HepG2 (cell line): ENCODE data around the gene CTCF. TPM values are rescaled to one million over a fixed set of nuclear protein-coding genes. Genes with fewer than 3 reads are reported as not detected.

ENCODE experiments used
- ARID5B ChIP-seq: IDR thresholded peaks from 2 replicates; pipeline ENCODE4 v1.4.0; 2020; ENCODE audit warnings: mild to moderate bottlenecking, missing genetic modification reagents
- ATRX ChIP-seq: sonication (generic); formaldehyde crosslinking; IDR thresholded peaks from 2 replicates; pipeline ENCODE4 v1.4.0; 2020; ENCODE audit warnings: missing genetic modification reagents, borderline replicate concordance
- BRD4 ChIP-seq: sonication (generic); formaldehyde crosslinking; IDR thresholded peaks from 2 replicates; pipeline ENCODE4 v1.4.0; 2020; ENCODE audit warnings: missing genetic modification reagents
- CBX1 ChIP-seq: IDR thresholded peaks from one replicate; pipeline ENCODE4 v1.6.1; 2016; ENCODE audit warnings: antibody characterized with exemption, low read depth
- ELF3 ChIP-seq: IDR thresholded peaks from 2 replicates; pipeline ENCODE4 v1.6.1; 2016; ENCODE audit warnings: missing genetic modification reagents, missing compliant biosample characterization
- FLYWCH1 ChIP-seq: sonication (generic); formaldehyde crosslinking; IDR thresholded peaks from 2 replicates; pipeline ENCODE4 v1.8.1; 2023; ENCODE audit warnings: mild to moderate bottlenecking, missing genetic modification reagents
- FOXA1 ChIP-seq, 2 experiments: fragments of 450-650 bp in 1 of 2; sonication (generic) in 1 of 2; formaldehyde crosslinking in 1 of 2; IDR thresholded peaks; 2 replicates each; pipeline versions ENCODE4 v1.4.0 to v1.6.1; 2016 to 2020; ENCODE audit warnings: missing genetic modification reagents in 1 of 2
- HMGXB3 ChIP-seq: sonication (generic); formaldehyde crosslinking; IDR thresholded peaks from 2 replicates; pipeline ENCODE4 v1.4.0; 2020; ENCODE audit warnings: missing genetic modification reagents, borderline replicate concordance
- PHF21A ChIP-seq: sonication (generic); formaldehyde crosslinking; IDR thresholded peaks from 2 replicates; pipeline ENCODE4 v1.5.0; 2020; ENCODE audit warnings: mild to moderate bottlenecking, missing genetic modification reagents
- SYNCRIP ChIP-seq: fragments of 200-400 bp; formaldehyde crosslinking; IDR thresholded peaks from 2 replicates; pipeline ENCODE4 v1.6.1; 2018; ENCODE audit warnings: mild to moderate bottlenecking, low read depth, low read length; ENCODE audit not compliant: insufficient read depth
- ZBTB4 ChIP-seq: sonication (generic); formaldehyde crosslinking; IDR thresholded peaks from 2 replicates; pipeline ENCODE4 v1.4.0; 2020; ENCODE audit warnings: missing genetic modification reagents, mild to moderate bottlenecking, borderline replicate concordance
- ZBTB8A ChIP-seq: sonication (generic); formaldehyde crosslinking; IDR thresholded peaks from 2 replicates; pipeline ENCODE4 v1.4.0; 2020; ENCODE audit warnings: mild to moderate bottlenecking, low read depth, missing genetic modification reagents, borderline replicate concordance
- ZNF432 ChIP-seq: sonication (generic); formaldehyde crosslinking; IDR thresholded peaks from 2 replicates; pipeline ENCODE4 v1.5.0; 2020; ENCODE audit warnings: missing genetic modification reagents, mild to moderate bottlenecking, borderline replicate concordance
- ZNF616 ChIP-seq: sonication (generic); formaldehyde crosslinking; IDR thresholded peaks from 2 replicates; pipeline ENCODE4 v1.5.0; 2020; ENCODE audit warnings: low read depth, mild to moderate bottlenecking, missing genetic modification reagents
- polyA plus RNA-seq, 8 experiments: library from polyadenylated mRNA; depleted of rRNA in 3 of 8; stranded (reverse) in 7 of 8; unstranded in 1 of 8; fragments of >200 nt; fragmentation: Illumina TruSeq in 4 of 8; extraction: Trizol in 4 of 8; gene quantifications; 2 replicates each; pipeline versions ENCODE4 v1.2.1 to v1.2.3, GENCODE V29; 2011 to 2016; ENCODE audit warnings: low read depth in 4 of 8, missing spikeins in 1 of 8, mixed read lengths in 1 of 8; ENCODE audit not compliant: insufficient read depth in 1 of 8
- total RNA-seq, 5 experiments: library from RNA; depleted of rRNA; stranded (reverse); fragments of >200 nt; fragmentation: Illumina TruSeq; extraction: Trizol; gene quantifications; 2 replicates each; pipeline ENCODE4 v1.2.3, GENCODE V29; 2016; ENCODE audit warnings: low read depth in 1 of 5

Gene CTCF
- total and polyA plus RNA-seq, 2 of the 13 experiments (the other 11 are each of a cell fraction or from before 2014, with no cell fraction given) = 19.5 to 37.5 TPM

- TF ChIP-seq HMGXB3 (CRISPR knock-in tag) = no peak
- 0 out of 2 replicates have a peak, but pooled peaks have one; percentile 1 for TF ChIP-seq ARID5B
- no peak; the same call in 1 of the 2 replicates for TF ChIP-seq BRD4 (CRISPR knock-in tag)
- TF ChIP-seq ZNF616 (CRISPR knock-in tag) = 0 out of 2 replicates have a peak, but pooled peaks have one; percentile 19
- no peak for TF ChIP-seq ZBTB4 (CRISPR knock-in tag)
- TF ChIP-seq PHF21A (CRISPR knock-in tag) = peak; percentile 56; the same call in 1 of the 2 replicates
- no peak for TF ChIP-seq ATRX (CRISPR knock-in tag)
- TF ChIP-seq FOXA1 (IDR thresholded peaks at IDR 0.05) = no peak
- peak; percentile 60 for TF ChIP-seq FOXA1 (CRISPR knock-in tag; IDR thresholded peaks at IDR 0.05)
- no peak for TF ChIP-seq CBX1
- no peak for TF ChIP-seq SYNCRIP
- TF ChIP-seq FLYWCH1 = no peak
- 0 out of 2 replicates have a peak, but pooled peaks have one; percentile 43 for TF ChIP-seq ZBTB8A (CRISPR knock-in tag)
- TF ChIP-seq ZNF432 (CRISPR knock-in tag) = no peak
- TF ChIP-seq ELF3 (CRISPR knock-in tag) = peak; percentile 42; the same call in 1 of the 2 replicates
Measured at GRCh38 chr16:67537636-67538591, 24.4 kb upstream of the CTCF start (continued).
